ENCODE data around the gene GSG1.

GRCh38 chr12:13079440-13079906 lies 24.0 kb downstream of the GSG1 start:
- TF ChIP-seq CTCF (IDR thresholded peaks at IDR 0.05) (no peak), POLR2A (IDR thresholded peaks at IDR 0.05) (no peak)

Data from thyroid gland (tissue), 4 donors.